Measurements from ENCODE around the gene TRIM10. TPM values are rescaled to one million over a fixed set of nuclear protein-coding genes. Genes with fewer than 3 reads are reported as not detected.
A peak's percentile ranks its signal among the peaks of the same experiment; 100 is the strongest.
"Not testable (repeated sequence)": the region's sequence is repeated elsewhere in the genome, so short reads cannot be mapped to it uniquely, and the experiment has no call there.

The TRIM10 gene
- total RNA-seq, 1 experiment from 2014 or later, result 1.2 TPM

DNA sequence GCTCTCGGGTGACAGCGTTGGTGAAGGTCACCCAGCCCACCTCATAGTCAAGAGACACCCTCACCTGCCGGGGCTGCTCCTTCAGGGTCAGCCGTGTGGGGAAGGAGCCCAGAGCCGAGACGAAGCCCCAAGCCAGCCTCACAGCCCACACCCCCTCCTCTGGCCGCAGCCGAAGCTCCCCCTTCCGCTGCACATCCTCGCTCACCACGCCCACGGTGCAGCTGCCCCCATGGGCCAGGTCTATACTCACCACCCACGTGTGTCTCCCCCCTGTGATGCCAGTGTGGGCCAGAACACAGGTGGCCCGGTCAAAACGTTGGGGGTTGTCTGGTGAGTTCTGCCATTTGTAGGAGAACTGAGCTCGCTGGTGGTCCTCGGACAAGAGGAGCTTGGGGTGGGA lies 7.0 kb downstream of the TRIM10 start:
- no peak for DNase-seq (ENCODE audit: low spot score)

DNA sequence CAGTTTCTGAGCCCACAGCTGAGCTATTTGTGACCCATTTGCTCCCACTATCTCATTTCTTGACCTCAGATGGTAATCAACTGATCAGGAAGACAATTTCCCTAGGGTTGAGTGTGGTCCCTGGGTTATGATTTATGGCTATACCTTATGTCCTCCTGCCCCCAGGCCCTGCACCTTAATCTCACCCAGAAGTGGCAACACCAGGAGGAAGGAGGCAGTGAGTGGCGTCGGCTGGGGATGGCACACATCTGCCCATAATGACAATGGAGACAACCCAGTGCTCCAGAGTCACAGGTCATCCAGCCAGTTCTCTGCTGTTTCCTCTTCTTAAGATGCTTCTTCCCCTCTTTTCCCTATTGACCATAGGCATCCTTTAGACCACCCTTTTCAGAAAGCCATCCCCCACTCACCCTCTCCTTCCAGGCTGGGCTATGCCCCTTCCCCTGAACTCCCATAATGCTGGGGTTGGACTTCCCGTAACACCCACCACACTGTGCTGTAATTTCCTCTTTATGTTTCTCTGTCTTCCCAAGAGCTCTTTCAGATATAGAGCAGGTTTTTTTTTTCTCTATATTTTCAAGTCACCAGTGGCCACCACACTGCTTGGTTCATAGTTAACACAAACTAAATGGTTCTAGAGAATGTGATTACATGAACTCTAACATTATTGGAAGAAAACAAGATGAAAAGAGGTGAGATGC lies 8.0 kb downstream of the TRIM10 start:
- DNase-seq (ENCODE audit: low spot score), result no peak

DNA sequence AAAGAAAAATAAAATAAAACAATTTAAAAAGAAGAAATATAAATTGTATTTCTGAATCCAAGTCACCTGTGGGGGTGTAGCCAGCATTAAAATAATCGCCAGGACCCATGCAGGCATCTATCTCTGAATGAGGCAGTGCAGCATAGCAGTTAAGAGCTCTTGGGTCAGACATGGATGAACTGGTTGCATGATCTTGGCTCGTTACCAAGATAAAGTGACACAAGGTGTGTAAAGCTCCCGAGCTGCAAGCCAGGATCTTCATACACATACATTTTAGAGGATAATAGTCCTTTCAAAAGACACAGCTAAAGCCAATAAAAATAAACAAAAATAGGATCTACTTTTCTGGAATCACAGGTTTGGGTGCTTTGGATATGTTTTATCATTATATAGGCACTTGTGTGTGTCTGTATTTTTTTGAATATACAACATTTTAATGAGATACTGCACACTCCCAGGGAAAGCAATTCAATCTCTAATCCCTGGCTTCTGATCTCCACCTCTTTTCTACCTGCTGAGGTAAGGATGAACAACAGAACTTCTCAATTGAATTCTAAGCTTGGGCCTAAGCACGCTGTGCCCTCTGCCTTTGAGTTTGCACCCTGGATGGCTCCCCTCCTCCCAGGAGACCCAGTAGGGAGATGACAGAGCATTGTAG lies 8.9 kb downstream of the TRIM10 start:
- DNase-seq (ENCODE audit: low spot score), result peak; percentile 36

DNA sequence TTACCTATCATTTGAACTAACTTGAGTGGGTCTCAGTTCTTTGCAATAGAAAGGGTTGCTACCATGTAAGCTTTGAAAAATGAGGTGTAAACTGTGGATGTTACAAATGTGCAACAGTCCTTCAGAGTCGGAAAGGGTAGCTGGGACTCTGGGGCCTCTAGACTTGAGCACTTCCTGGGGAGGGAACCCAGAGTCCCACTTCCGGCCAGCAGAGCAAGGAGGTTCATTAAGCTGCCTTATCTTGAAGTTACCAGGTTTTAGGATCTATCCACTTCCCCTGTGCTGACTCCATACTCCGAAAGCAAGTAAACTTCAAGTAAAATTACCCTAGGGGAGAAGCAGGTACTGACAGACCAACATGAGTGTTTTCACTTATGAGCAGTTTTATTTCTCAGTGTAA lies 9.4 kb downstream of the TRIM10 start:
- no peak for DNase-seq (ENCODE audit: low spot score)

DNA sequence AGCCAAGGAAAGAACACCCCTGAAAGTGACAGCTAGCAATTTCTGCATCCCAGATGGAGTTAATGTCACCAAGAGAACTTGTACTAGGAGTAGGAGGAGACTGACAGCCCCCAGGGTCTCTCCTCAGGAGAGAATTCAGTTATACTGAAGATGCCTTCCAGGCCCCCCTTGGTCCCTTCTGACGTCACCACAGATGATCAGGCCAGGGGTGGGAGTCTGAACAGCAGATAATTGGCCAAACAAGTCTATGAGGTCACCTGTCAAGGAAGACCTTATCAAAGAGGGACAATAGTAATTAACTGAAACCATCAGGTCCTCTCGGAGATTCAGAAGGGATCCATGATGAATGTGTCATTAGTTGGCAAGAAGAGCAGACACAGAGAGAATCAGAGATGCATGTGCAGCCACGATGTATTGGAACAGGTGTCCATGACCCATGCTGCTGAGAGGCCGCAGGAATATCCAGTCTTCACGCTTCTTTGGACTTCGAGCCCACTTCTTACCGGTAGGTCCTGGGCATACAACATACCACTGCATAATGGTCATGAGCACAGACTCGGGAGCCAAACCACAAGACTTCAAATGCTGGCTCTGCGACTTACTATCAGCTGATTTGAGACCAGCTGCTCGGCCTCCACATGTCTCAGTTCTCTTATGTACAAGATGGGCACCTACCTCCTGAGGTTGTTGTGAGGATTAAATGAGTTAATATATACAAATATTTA lies 10.2 kb downstream of the TRIM10 start:
- DNase-seq (ENCODE audit: low spot score), result no peak

DNA sequence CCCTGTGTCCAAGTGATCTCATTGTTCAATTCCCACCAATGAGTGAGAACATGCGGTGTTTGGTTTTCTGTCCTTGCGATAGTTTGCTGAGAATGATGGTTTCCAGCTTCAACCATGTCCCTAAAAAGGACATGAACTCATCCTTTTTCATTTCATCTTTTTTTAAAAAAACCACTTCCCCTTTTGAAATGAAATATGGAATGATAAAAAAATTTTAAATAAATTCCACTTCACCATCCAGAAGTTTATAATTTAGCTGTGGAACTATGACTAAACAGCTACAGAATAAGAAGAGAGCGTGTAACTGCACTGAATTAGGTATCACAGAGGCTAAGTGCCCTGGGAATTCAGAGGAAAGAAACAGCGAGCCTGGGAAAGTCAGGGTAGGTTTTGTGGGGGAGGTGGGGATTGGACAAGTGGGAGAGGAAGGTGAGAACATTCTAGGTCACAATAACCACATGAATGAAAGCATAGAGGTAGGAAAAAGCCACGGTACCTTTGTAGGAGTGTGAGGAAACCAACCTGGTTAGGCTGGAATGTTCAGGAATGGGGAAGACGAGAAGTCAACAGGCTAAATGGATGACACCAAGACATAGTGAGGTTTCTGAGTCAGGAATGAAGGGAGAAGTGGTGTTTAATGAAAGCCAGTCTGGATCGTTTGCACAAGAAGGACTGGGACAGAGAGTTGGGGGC lies 11.0 kb downstream of the TRIM10 start:
- no peak for DNase-seq (ENCODE audit: low spot score)

DNA sequence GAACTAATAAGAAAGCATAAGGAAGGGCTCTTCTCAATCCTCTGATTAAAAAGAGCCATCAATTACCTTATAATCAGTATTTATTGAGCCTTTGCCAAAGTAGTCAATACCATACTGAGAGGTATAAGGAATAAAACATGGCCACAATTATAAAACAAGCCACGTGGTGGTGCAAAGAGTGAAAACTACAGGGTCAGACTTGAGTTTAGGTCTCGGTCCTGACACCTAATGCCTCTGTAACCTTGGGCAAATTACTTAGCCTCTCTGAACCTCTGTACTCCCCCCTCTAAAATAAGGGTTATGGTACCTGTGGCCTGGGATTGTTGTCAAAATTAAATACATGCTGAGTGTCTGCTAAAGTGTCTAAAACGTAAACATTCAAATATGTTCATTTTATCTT lies 11.8 kb downstream of the TRIM10 start:
- DNase-seq (ENCODE audit: low spot score), result no peak

DNA sequence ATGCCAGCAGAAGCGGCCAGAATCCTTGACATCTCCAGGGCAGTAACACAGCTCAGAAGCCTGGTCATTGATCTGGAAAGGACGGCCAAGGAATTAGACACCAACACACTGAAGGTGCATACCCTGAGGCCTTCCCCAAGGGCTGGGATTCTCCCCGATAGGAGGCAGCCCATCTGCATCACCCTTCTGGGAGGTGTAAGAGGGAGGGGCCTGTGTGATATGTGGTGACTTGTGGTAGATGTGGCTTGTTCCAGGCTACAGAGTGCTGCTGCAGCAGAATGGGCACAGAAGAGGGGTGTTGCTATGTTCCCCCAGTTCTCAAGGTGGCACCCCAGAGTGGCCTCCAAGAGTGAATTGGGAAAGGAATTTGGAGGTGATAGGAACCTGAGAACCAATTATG lies 13.9 kb downstream of the TRIM10 start:
- DNase-seq (ENCODE audit: low spot score), result no peak

DNA sequence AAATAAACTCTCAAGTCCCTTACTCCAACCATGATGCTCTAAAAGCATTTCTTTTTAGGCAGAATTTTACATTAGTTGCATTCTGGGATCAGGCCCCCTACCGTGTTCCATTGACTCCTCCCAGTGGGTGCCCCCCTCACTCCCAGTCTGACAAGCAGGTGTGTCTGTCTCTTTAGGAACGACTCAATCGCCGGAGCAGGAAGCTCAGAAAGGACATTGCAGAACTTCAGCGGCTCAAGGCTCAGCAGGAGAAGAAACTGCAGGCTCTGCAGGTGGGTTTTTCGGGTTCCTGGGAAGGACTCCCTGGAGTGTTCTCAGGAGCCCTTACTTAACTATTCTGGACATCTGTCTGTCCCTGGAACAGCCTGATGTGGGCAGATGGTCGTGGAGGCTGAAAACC lies 15.2 kb downstream of the TRIM10 start:
- DNase-seq (ENCODE audit: low spot score), result no peak

DNA sequence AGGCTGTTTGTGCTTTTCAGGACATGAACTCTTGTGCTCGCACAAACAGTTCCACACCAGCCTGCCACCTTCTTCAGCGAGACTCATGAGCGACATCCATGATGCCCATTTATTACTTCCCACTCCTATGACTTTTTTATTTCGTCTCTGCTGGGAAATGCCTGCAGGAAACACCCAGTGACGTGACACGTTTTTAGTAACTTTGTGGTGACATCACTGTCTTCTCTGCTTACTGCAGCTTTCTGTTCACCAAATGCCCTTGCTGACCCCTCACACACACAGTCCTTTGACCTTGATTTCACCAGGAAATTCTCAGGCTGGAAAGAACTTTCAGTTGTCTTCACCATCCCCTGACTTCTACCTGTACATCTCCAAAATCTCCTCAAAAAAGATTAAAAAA lies 16.2 kb downstream of the TRIM10 start:
- DNase-seq (ENCODE audit: low spot score), result no peak

DNA sequence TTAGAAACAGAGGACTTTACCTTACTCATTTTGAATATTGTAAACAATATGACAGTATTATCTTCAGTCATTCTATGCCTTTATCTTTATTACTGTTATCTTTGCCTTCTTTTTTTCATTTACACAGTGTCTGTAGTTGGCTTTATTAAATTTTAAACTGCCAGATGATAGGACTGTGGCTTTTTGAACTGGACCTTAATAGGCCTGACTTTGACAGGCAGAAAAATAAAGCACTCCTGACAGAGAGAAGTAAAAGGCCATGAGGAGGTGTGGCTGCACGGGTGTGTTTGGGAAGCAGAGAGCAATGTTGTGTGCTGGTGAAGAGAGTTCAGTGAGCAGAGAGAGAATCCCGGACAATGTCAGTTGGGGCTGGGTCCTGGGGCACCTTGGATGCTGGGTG lies 17.2 kb downstream of the TRIM10 start:
- no peak for DNase-seq (ENCODE audit: low spot score)

DNA sequence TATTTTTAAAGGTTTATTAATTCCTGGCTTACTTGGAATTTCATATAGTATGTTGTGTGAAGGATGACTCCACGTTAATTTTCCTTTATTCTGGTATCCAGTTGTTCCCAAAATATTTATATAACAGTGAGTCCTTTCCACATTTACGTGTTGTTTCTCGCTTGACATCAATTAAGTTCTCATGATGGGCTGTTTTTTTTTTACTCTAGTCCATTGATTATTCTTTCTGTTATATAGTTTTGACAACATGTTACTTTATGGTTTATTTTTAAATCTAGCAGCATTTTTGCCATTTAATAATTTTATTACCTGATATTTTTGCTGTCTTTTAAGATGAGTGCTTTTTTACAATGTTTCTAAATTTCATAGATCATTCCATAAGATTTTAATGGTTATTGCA lies 18.3 kb downstream of the TRIM10 start:
- no peak for DNase-seq (ENCODE audit: low spot score)

DNA sequence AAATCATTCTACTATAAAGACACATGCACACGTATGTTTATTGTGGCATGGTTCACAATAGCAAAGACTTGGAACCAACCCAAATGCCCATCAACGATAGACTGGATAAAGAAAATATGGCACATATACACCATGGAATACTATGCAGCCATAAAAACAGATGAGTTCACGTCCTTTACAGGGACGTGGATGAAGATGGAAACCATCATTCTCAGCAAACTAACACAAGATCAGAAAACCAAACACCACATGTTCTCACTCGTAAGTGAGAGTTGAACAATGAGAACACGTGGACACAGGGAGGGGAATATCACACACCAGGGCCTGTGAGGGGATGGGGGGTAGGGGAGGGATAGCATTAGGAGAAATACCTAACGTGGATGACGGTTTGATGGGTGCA lies 20.8 kb downstream of the TRIM10 start:
- DNase-seq (ENCODE audit: low spot score), result not testable (repeated sequence)

DNA sequence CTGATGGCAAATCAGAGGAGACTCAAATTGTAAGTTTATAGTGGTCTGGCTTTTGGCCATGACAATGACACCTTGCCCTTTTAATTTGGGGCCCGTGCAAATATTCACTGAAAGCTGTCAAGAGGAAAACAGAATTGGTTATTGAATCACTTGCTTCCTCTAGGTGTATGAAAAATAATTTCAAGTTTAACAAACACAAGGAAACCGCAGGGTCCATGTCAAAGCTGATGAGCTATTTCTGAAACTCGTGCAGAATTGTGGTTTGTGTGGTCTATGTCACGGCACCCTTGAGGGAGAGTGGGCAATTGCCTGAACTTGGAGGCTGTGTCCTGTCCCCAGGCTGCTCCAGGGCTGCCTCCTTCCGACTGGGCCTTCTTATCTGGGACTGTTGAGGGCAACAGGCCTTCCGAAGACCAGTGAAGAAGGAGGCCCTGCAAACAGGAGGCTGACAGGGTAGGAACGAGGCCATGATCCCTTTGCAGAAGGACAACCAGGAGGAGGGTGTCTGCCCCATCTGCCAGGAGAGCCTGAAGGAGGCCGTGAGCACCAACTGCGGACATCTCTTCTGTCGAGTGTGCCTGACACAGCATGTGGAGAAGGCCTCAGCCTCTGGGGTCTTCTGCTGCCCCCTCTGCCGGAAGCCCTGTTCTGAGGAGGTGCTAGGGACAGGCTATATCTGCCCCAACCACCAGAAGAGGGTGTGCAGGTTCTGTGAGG lies 24.3 kb downstream of the TRIM10 start:
- DNase-seq (ENCODE audit: low spot score), result no peak

DNA sequence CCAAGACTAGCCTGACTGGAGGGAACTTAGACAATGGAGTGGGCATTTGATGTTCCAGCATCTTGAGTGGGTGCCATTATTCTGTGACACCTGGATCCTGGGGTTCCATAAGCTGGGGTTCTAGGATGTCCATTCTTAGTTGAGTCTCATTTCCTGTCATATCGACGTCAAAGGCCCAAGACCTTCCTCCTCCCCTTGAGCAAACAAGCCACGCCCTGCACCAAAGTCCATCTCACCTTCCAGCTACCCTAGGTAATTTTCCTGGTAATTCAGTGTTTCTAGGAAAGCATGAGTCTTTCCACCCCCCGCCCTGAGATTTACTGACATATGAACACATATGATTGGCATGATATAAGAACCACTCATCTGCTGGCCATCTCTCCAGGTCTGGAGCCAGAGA lies 25.3 kb downstream of the TRIM10 start, which contains the start of gene TRIM40:
Gene TRIM40, plus strand, starts transcription at position 384 of the 400 bp plus-strand sequence. CDS start 897 bp downstream, outside the sequence.
- DNase-seq (ENCODE audit: low spot score), result peak; percentile 42

DNA sequence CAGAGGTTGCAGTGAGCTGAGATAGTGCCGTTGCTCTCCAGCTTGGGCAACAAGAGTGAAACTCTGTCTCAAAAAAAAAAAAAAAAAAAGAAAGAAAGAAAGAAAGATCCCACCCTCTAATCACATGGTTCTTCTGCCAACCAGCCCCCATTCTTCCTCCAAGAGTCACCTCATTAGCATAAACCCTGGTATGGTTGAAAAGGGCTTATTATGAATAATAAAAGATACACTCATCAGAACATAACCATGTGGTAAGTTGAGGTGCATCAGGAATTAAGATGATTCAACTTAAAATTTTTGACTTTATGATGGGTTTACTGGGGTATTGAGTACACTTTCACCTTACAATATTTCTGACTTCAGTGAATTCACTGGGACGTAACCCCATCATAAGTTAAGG lies 25.9 kb downstream of the TRIM10 start:
- no peak for DNase-seq (ENCODE audit: low spot score)

DNA sequence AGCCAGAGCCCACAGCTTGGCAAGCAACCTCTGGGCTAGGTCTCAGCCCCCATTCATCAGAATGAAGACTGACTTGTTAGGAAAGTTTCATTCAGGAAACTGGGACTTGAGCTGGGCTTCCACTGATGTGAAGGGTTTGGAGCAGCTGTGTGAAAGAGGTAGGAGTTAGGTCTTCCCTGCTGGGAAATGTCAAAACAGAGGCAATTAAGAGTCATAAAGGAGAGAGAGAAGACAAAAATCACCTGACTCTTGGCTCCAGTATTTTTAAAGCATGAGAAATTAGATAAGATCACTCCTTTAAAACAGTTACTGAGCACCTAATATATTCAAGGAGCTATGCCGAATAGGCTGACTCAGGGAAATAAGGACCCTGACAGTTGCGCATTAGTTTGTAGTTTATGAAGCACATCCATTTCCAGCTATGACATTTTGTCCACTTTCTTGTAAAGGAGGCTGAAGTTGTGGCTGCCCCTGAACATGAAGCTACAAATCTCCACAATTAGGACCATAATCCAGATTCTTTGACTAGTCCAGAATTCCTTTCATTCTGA lies 29.0 kb downstream of the TRIM10 start:
- no peak for DNase-seq (ENCODE audit: low spot score)

DNA sequence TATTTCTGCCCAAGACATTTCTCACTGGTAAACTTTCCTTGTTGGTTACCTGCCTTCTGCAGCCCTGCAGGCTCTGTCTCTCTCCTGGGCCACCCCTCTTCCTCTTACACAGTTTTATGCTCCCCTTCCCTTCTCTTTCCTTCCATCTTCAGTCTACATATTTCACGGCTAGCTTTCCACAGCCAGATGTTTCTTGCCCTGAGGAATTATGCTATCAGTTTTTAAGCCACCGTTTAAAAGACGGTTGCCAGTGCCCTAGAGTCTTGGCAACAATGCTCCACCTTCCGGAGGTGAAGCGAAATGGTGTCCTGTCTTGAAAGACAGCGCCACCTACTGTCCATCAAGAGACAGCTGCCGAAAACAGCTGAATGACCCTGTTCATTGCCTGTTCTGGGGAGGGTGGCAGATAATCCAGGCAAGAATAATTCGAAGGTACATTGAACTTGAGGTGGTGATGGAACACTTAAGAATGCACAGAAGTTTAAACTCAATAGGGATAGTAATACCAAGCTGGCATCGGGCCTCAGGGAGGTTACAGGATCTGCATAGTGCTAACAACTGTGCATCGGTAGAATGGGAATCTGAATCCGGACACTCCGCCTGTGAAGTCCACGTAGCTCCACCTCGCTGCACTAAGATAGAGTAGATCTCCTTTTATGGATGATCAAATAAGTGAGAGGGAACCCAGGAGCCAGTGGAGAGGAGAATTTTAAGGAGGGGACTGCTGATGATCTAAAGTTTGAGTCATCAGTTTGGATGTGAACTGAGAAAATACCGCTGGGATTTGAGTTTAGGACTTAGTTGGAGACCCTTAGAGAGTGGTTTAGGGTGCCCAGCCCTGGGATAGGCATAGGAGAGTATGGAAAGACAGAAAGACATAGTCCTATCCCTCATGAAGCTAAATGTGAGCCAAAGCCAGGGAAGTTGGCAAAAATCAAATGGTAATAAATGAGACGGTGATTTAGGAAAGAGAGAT lies 29.8 kb downstream of the TRIM10 start:
- peak; percentile 92 for DNase-seq (ENCODE audit: low spot score)

DNA sequence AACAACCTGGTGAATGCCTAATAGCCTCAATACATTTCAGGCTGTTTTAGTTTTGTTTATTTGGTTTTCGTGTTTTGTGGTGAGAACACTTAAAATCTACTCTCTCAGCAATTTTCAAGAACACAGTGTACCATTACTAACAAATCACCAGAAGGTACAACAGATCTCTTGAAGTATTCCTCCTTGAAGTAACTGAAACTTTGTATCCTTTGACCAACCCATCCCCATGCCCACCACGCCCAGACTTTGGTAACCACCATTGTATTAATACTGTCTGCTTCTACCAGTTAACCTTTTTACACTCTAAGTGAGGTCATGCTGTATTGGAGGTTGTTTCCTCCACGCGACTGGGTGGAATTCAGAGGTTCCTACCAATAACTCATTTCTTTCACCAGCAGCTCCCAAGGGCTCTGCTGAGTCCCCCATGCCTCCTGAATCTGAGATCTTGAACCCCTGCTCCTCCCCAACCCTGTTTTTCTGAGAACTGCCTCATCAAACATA lies 30.8 kb downstream of the TRIM10 start:
- no peak for DNase-seq (ENCODE audit: low spot score)

Data from HT-29 (cell line).